Skeletal muscle tissue (tissue), 4 donors: Measurements from ENCODE around the gene NOTCH1. TPM values are rescaled to one million over a fixed set of nuclear protein-coding genes. Genes with fewer than 3 reads are reported as not detected.

ENCODE experiments used
- H3K27ac ChIP-seq: one replicate; pipeline ENCODE4 v1.7.0; 2013; ENCODE audit warnings: mild to moderate bottlenecking, low read depth, low read length, inconsistent platforms
- H3K27me3 ChIP-seq, 3 donors: one replicate each; pipeline ENCODE4 v1.7.0; 2013; ENCODE audit warnings: low read length in 3 of 3; ENCODE audit not compliant: control insufficient read depth in 3 of 3, insufficient read depth in 3 of 3
- H3K36me3 ChIP-seq, 3 donors: one replicate each; pipeline ENCODE4 v1.7.0; 2013; ENCODE audit warnings: low read length in 3 of 3; ENCODE audit not compliant: control insufficient read depth in 3 of 3, insufficient read depth in 3 of 3
- H3K4me1 ChIP-seq, 3 donors: one replicate each; pipeline ENCODE4 v1.7.0; 2013; ENCODE audit warnings: low read length in 3 of 3, mild to moderate bottlenecking in 3 of 3; ENCODE audit not compliant: control insufficient read depth in 3 of 3, insufficient read depth in 3 of 3
- H3K4me3 ChIP-seq, 3 donors: one replicate each; pipeline ENCODE4 v1.7.0; 2013; ENCODE audit warnings: low read length in 3 of 3
- H3K9ac ChIP-seq, 3 donors: one replicate each; pipeline ENCODE4 v1.7.0; 2013; ENCODE audit warnings: low read length in 3 of 3, mild to moderate bottlenecking in 3 of 3, moderate library complexity in 2 of 3, low read depth in 1 of 3
- H3K9me3 ChIP-seq, 3 donors: one replicate each; pipeline ENCODE4 v1.7.0; 2013; ENCODE audit warnings: low read length in 3 of 3; ENCODE audit not compliant: control insufficient read depth in 3 of 3
- total RNA-seq: library from RNA; depleted of rRNA; stranded (reverse); fragments of >200 nt; gene quantifications from one replicate; pipeline ENCODE4 v1.2.3, GENCODE V29; 2014
- donor health status: Osteomylitis.

NOTCH1 gene
- total RNA-seq, 1 donor from 2014 or later: 69.4 TPM

- H3K36me3 ChIP-seq: peaks cover 27 to 30% (median 29%) of the 10 kb centered on the region in 3 donors
Observed at GRCh38 chr9:136495238-136495800, 50.5 kb downstream of the NOTCH1 start.

GRCh38 chr9:136494531-136495215 is 51.2 kb downstream of the NOTCH1 start:
- no peak overlapping the region for H3K4me3 ChIP-seq
- no peaks in the 10 kb centered on the region for H3K9me3 ChIP-seq
- no peaks in the 10 kb centered on the region for H3K27me3 ChIP-seq
- H3K36me3 ChIP-seq: peaks cover 21 to 27% (median 27%) of the 10 kb centered on the region in 3 donors
- H3K9ac ChIP-seq: no peak overlapping the region
- peaks cover 0 to 2% (median 0%) of the 10 kb centered on the region in 3 donors for H3K4me1 ChIP-seq
- no peak overlapping the region for H3K27ac ChIP-seq

More at GRCh38 chr9:136495238-136495800, 50.5 kb downstream of the NOTCH1 start:
- H3K27ac ChIP-seq: no peak overlapping the region
- no peak overlapping the region for H3K9ac ChIP-seq
- H3K4me3 ChIP-seq: no peak overlapping the region
- no peaks in the 10 kb centered on the region for H3K27me3 ChIP-seq
- peaks cover 0 to 2% (median 0%) of the 10 kb centered on the region in 3 donors for H3K4me1 ChIP-seq
- H3K9me3 ChIP-seq: no peaks in the 10 kb centered on the region

GRCh38 chr9:136494012-136494411 is 51.8 kb downstream of the NOTCH1 start:
- no peaks in the 10 kb centered on the region for H3K9me3 ChIP-seq
- no peaks in the 10 kb centered on the region for H3K27me3 ChIP-seq
- no peak overlapping the region for H3K27ac ChIP-seq
- no peak overlapping the region for H3K9ac ChIP-seq
- H3K4me3 ChIP-seq: no peak overlapping the region
- H3K36me3 ChIP-seq: peaks cover 16 to 21% (median 20%) of the 10 kb centered on the region in 3 donors
- H3K4me1 ChIP-seq: peaks cover 0 to 2% (median 0%) of the 10 kb centered on the region in 3 donors

- no peaks in the 10 kb centered on the region for H3K27me3 ChIP-seq
- no peaks in the 10 kb centered on the region for H3K9me3 ChIP-seq
- no peak overlapping the region for H3K4me3 ChIP-seq
- peaks cover 11 to 16% (median 16%) of the 10 kb centered on the region in 3 donors for H3K36me3 ChIP-seq
- no peak overlapping the region for H3K27ac ChIP-seq
- no peak overlapping the region for H3K9ac ChIP-seq
- peaks cover 0 to 4% (median under 1%) of the 10 kb centered on the region in 3 donors for H3K4me1 ChIP-seq
Observed at GRCh38 chr9:136493567-136493971, 52.3 kb downstream of the NOTCH1 start.

- no peak overlapping the region for H3K9ac ChIP-seq
- peaks cover 4 to 7% (median 5%) of the 10 kb centered on the region in 3 donors for H3K4me1 ChIP-seq
- peaks cover 8 to 14% (median 13%) of the 10 kb centered on the region in 3 donors for H3K36me3 ChIP-seq
- no peak overlapping the region for H3K4me3 ChIP-seq
- H3K27me3 ChIP-seq: peaks cover 0 to 2% (median 0%) of the 10 kb centered on the region in 3 donors
- no peaks in the 10 kb centered on the region for H3K9me3 ChIP-seq
- no peak overlapping the region for H3K27ac ChIP-seq
Observed at GRCh38 chr9:136492978-136493522, 52.8 kb downstream of the NOTCH1 start.

GRCh38 chr9:136489731-136490130 is 56.1 kb downstream of the NOTCH1 start:
- Histone ChIP-seq H3K9me3 (no peaks in the 10 kb centered on the region), H3K27ac (no peak overlapping the region), H3K9ac (no peak overlapping the region), H3K27me3 (peaks cover 5 to 9% (median 8%) of the 10 kb centered on the region in 3 donors), H3K36me3 (no peaks in the 10 kb centered on the region), H3K4me3 (no peak overlapping the region), H3K4me1 (peaks cover 5 to 13% (median 13%) of the 10 kb centered on the region in 3 donors)

- H3K9me3 ChIP-seq: no peaks in the 10 kb centered on the region
- H3K9ac ChIP-seq: peak overlapping the region in 1 of 3 donors; percentile 33
- H3K27me3 ChIP-seq: peaks cover 5 to 9% (median 8%) of the 10 kb centered on the region in 3 donors
Observed at GRCh38 chr9:136488247-136489214, 57.3 kb downstream of the NOTCH1 start.

GRCh38 chr9:136487672-136488071 is 58.2 kb downstream of the NOTCH1 start:
- H3K27ac ChIP-seq: no peak overlapping the region
- H3K36me3 ChIP-seq: no peaks in the 10 kb centered on the region
- H3K9ac ChIP-seq: no peak overlapping the region
- peaks cover 5 to 9% (median 8%) of the 10 kb centered on the region in 3 donors for H3K27me3 ChIP-seq
- H3K9me3 ChIP-seq: no peaks in the 10 kb centered on the region
- peaks cover 15 to 26% (median 23%) of the 10 kb centered on the region in 3 donors for H3K4me1 ChIP-seq
- H3K4me3 ChIP-seq: no peak overlapping the region

More at GRCh38 chr9:136488247-136489214, 57.3 kb downstream of the NOTCH1 start:
- H3K36me3 ChIP-seq: no peaks in the 10 kb centered on the region
- H3K27ac ChIP-seq: no peak overlapping the region
- peaks cover 15 to 24% (median 23%) of the 10 kb centered on the region in 3 donors for H3K4me1 ChIP-seq
- H3K4me3 ChIP-seq: no peak overlapping the region

- H3K36me3 ChIP-seq: no peaks in the 10 kb centered on the region
- peaks cover 18 to 29% (median 25%) of the 10 kb centered on the region in 3 donors for H3K4me1 ChIP-seq
- H3K27ac ChIP-seq: no peak overlapping the region
- peaks cover 5 to 9% (median 8%) of the 10 kb centered on the region in 3 donors for H3K27me3 ChIP-seq
- no peak overlapping the region for H3K4me3 ChIP-seq
- H3K9me3 ChIP-seq: no peaks in the 10 kb centered on the region
- H3K9ac ChIP-seq: no peak overlapping the region
Observed at GRCh38 chr9:136486823-136487620, 58.8 kb downstream of the NOTCH1 start.
